IMR-90 (cell line): ENCODE measurements around the gene TEX2. TPM values are rescaled to one million over a fixed set of nuclear protein-coding genes. Genes with fewer than 3 reads are reported as not detected.
A peak's percentile ranks its signal among the peaks of the same experiment; 100 is the strongest.

ENCODE experiments used
- ATAC-seq: fragments of 200-7000 bp; cut with Tn5 transposase; 2 replicates; pipeline ENCODE4 v1.9.1; 2020; ENCODE audit warnings: low read depth, mild to moderate bottlenecking, moderate library complexity
- BruUV-seq: library from RNA; stranded (reverse); fragments of 400-500 nt; replicated peaks from 2 replicates; lab custom pipeline; 2021; lab: Mats Ljungman, UMichigan
- CTCF ChIA-PET: fragments of 300-600 bp; formaldehyde crosslinking; extraction: SDS; loops from one replicate; lab custom pipeline; 2021; ENCODE audit warnings: antibody characterized with exemption; lab: Yijun Ruan, JAX
- POLR2A ChIA-PET: fragments of 300-600 bp; sonication (Branson Sonifier 250); formaldehyde crosslinking; loops from one replicate; lab custom pipeline; 2022; ENCODE audit warnings: antibody characterized with exemption; ENCODE audit not compliant: unreplicated experiment; lab: Charles Lee
- DNase-seq: peaks from one replicate; pipeline ENCODE4 v3.0.0; 2013
- H2AFZ ChIP-seq: replicated peaks from 2 replicates; pipeline ENCODE3; 2013; ENCODE audit warnings: low read length, mild to moderate bottlenecking; ENCODE audit not compliant: poor library complexity
- H2AK5ac ChIP-seq: 2 replicates; pipeline ENCODE4 v1.6.1; 2013; ENCODE audit warnings: low read depth, low read length, inconsistent platforms
- H2AK9ac ChIP-seq: replicated peaks from 2 replicates; pipeline ENCODE3; 2013; ENCODE audit warnings: mild to moderate bottlenecking, low read depth, low read length, moderate library complexity; ENCODE audit not compliant: poor library complexity
- H2BK120ac ChIP-seq: 2 replicates; pipeline ENCODE4 v1.6.1; 2013; ENCODE audit warnings: low read depth, low read length, inconsistent platforms
- H2BK15ac ChIP-seq: 3 replicates; pipeline ENCODE4 v1.6.1; 2013; ENCODE audit warnings: low read depth, low read length, inconsistent platforms
- H2BK20ac ChIP-seq: 2 replicates; pipeline ENCODE4 v1.6.1; 2013; ENCODE audit warnings: low read depth, mild to moderate bottlenecking, inconsistent platforms, low read length, moderate library complexity
- H2BK5ac ChIP-seq: 2 replicates; pipeline ENCODE4 v1.6.1; 2013; ENCODE audit warnings: mild to moderate bottlenecking, low read depth, low read length, inconsistent platforms; ENCODE audit not compliant: poor library complexity, severe bottlenecking
- H3K14ac ChIP-seq: replicated peaks from 2 replicates; pipeline ENCODE4 v1.6.1; 2013; ENCODE audit warnings: low read depth, low read length, inconsistent platforms
- H3K18ac ChIP-seq: 2 replicates; pipeline ENCODE4 v1.6.1; 2013; ENCODE audit warnings: low read depth, low read length, control low read depth
- H3K23ac ChIP-seq: 2 replicates; pipeline ENCODE4 v1.6.1; 2013; ENCODE audit warnings: low read depth, low read length, inconsistent platforms
- H3K27ac ChIP-seq: 2 replicates; pipeline ENCODE4 v1.5.1; 2013; ENCODE audit warnings: mild to moderate bottlenecking, control low read depth, low read length; ENCODE audit not compliant: insufficient read depth
- H3K27me3 ChIP-seq: 2 replicates; pipeline ENCODE4 v1.6.1; 2013; ENCODE audit warnings: low read length; ENCODE audit not compliant: control insufficient read depth, insufficient read depth
- H3K36me3 ChIP-seq: 2 replicates; pipeline ENCODE4 v1.6.1; 2013; ENCODE audit warnings: low read length, mixed read lengths; ENCODE audit not compliant: control insufficient read depth, insufficient read depth
- H3K4ac ChIP-seq: 2 replicates; pipeline ENCODE4 v1.6.1; 2013; ENCODE audit warnings: low read depth, low read length, inconsistent platforms
- H3K4me1 ChIP-seq: 2 replicates; pipeline ENCODE4 v1.6.1; 2013; ENCODE audit warnings: low read length, mixed read lengths; ENCODE audit not compliant: control insufficient read depth, insufficient read depth
- H3K4me2 ChIP-seq: 2 replicates; pipeline ENCODE4 v1.6.1; 2013; ENCODE audit warnings: low read depth, mild to moderate bottlenecking, control low read depth, low read length, moderate library complexity
- H3K4me3 ChIP-seq: 2 replicates; pipeline ENCODE4 v1.5.1; 2013; ENCODE audit warnings: low read depth, mild to moderate bottlenecking, control low read depth, low read length, moderate library complexity; ENCODE audit not compliant: insufficient read depth
- H3K56ac ChIP-seq: 2 replicates; pipeline ENCODE4 v1.6.1; 2013; ENCODE audit warnings: low read length, inconsistent platforms; ENCODE audit not compliant: insufficient read depth; ENCODE audit errors: extremely low read depth
- H3K79me1 ChIP-seq, 2 experiments: 2 replicates each; pipeline ENCODE4 v1.6.1; 2013; ENCODE audit warnings: low read length in 2 of 2, inconsistent platforms in 1 of 2, low read depth in 1 of 2
- H3K9ac ChIP-seq: 2 replicates; pipeline ENCODE4 v1.6.1; 2013; ENCODE audit warnings: low read depth, low read length, control low read depth
- H3K9me1 ChIP-seq: 2 replicates; pipeline ENCODE4 v1.6.1; 2013; ENCODE audit warnings: low read length, inconsistent platforms; ENCODE audit not compliant: insufficient read depth
- H3K9me3 ChIP-seq: 2 replicates; pipeline ENCODE4 v1.6.1; 2013; ENCODE audit warnings: low read length; ENCODE audit not compliant: control insufficient read depth, insufficient read depth
- H4K20me1 ChIP-seq: 2 replicates; pipeline ENCODE4 v1.6.1; 2013; ENCODE audit warnings: low read length, inconsistent platforms; ENCODE audit not compliant: insufficient read depth
- H4K5ac ChIP-seq: 2 replicates; pipeline ENCODE4 v1.6.1; 2013; ENCODE audit warnings: mild to moderate bottlenecking, low read depth, low read length, control low read depth
- H4K8ac ChIP-seq, 2 experiments: 2 replicates each; pipeline ENCODE4 v1.6.1; 2013; ENCODE audit warnings: low read depth in 2 of 2, low read length in 2 of 2, control low read depth in 1 of 2, inconsistent platforms in 1 of 2
- H4K91ac ChIP-seq: 2 replicates; pipeline ENCODE4 v1.6.1; 2013; ENCODE audit warnings: low read depth, low read length, inconsistent platforms; ENCODE audit not compliant: insufficient read depth
- RAD21 ChIP-seq: IDR thresholded peaks from 2 replicates; pipeline ENCODE4 v1.6.1; 2012; ENCODE audit warnings: low read length, improper control_type of control experiment
- USF2 ChIP-seq: fragments of 150-350 bp; IDR thresholded peaks from 2 replicates; pipeline ENCODE4 v1.6.1; 2017; ENCODE audit warnings: mild to moderate bottlenecking, antibody characterized with exemption, low read length, low read depth
- WGBS, 2 experiments: methylation state at CpG; one replicate each; pipeline versions ENCODE4 v1.1.5 to v1.1.7; 2013; ENCODE audit warnings: missing lambda C conversion rate in 2 of 2; ENCODE audit not compliant: insufficient read length in 1 of 2; ENCODE audit errors: extremely low coverage in 2 of 2; 5-methylcytosine and 5-hydroxymethylcytosine counted together
- dilution Hi-C: fragments of 300-500 bp; cut with HindIII; formaldehyde crosslinking; loops from one replicate; pipeline ENCODE4 v1.14.3; 2018; ENCODE audit warnings: low sequenced_read_pairs; ENCODE audit not compliant: unreplicated experiment
- in situ Hi-C: fragments of 300-500 bp; cut with MboI; formaldehyde crosslinking; loops from 3 replicates; pipeline ENCODE4 v1.14.3; 2019; ENCODE audit warnings: low sequenced_read_pairs, inconsistent platforms, mixed read lengths
- intact Hi-C: fragments of 100-400 bp; cut with micrococcal nuclease; formaldehyde crosslinking; loops from 2 replicates; pipeline ENCODE4 v1.10.0; 2022
- polyA plus RNA-seq, 3 experiments: library from polyadenylated mRNA; depleted of rRNA; stranded (reverse); fragments of >200 nt; gene quantifications; 2 replicates each; pipeline ENCODE4 v1.2.3, GENCODE V29; 2012; ENCODE audit warnings: low replicate concordance in 1 of 3
- total RNA-seq: library from RNA; depleted of rRNA; stranded (reverse); fragments of >200 nt; gene quantifications from 2 replicates; pipeline ENCODE4 v1.2.3, GENCODE V29; 2012
- TF ChIP-seq, protein P1 (sequence below): conservative IDR thresholded peaks from 2 replicates; pipeline ENCODE4 v1.5.1; 2012; ENCODE audit warnings: mild to moderate bottlenecking, low read depth, low read length, improper control_type of control experiment

The TEX2 gene
- total and polyA plus RNA-seq, 2 of the 4 experiments (the other 2 are of a cell fraction): 18.2 to 21.9 TPM

- H2AFZ ChIP-seq: no peak overlapping the region
- H3K4me3 ChIP-seq: no peak overlapping the region
- ChIA-PET CTCF (no interaction called here), POLR2A (no interaction called here)
- no peak overlapping the region for H2AK5ac ChIP-seq
- no peak overlapping the region for H3K18ac ChIP-seq
- TF ChIP-seq USF2 (no peak), RAD21 (peak; percentile 10; the same call in 1 of the 2 replicates)
- TF ChIP-seq, protein P1, sequence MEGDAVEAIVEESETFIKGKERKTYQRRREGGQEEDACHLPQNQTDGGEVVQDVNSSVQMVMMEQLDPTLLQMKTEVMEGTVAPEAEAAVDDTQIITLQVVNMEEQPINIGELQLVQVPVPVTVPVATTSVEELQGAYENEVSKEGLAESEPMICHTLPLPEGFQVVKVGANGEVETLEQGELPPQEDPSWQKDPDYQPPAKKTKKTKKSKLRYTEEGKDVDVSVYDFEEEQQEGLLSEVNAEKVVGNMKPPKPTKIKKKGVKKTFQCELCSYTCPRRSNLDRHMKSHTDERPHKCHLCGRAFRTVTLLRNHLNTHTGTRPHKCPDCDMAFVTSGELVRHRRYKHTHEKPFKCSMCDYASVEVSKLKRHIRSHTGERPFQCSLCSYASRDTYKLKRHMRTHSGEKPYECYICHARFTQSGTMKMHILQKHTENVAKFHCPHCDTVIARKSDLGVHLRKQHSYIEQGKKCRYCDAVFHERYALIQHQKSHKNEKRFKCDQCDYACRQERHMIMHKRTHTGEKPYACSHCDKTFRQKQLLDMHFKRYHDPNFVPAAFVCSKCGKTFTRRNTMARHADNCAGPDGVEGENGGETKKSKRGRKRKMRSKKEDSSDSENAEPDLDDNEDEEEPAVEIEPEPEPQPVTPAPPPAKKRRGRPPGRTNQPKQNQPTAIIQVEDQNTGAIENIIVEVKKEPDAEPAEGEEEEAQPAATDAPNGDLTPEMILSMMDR: 0 out of 2 replicates have a peak, but pooled peaks have one; percentile 7
- H2BK20ac ChIP-seq: no peak overlapping the region
- no peaks in the 10 kb centered on the region for H3K27me3 ChIP-seq
- peaks cover 5% of the 10 kb centered on the region; the same call in 1 of the 2 replicates for H3K9me1 ChIP-seq
- in situ Hi-C loops (no loop called here), dilution Hi-C loops (no loop called here), intact Hi-C loops (no loop called here)
- no peak for DNase-seq
- ATAC-seq: peak; percentile 28; the same call in 1 of the 2 replicates
- no peak overlapping the region for H2BK120ac ChIP-seq
- H3K14ac ChIP-seq: no peak overlapping the region
- WGBS, 2 experiments: 100% methylated on average over 1 of the region's 9 CpGs; no CpG with 5 or more reads in 1 of the 2 experiments
- H3K9ac ChIP-seq: no peak overlapping the region
- no peak overlapping the region for H4K91ac ChIP-seq
- no peak overlapping the region for H3K56ac ChIP-seq
- no peaks in the 10 kb centered on the region for H4K20me1 ChIP-seq
- 0 out of 2 replicates have a peak, but pooled peaks cover 5% of the 10 kb centered on the region for H3K36me3 ChIP-seq
- H4K8ac ChIP-seq: no peak overlapping the region
- no peaks in the 10 kb centered on the region for H3K9me3 ChIP-seq
- no peak overlapping the region for H3K23ac ChIP-seq
- H3K4me2 ChIP-seq: no peak overlapping the region
- no peak overlapping the region for H3K27ac ChIP-seq
- no peak overlapping the region for H2BK15ac ChIP-seq
- H3K79me1 ChIP-seq: no peaks in the 10 kb centered on the region
- H3K4ac ChIP-seq: no peak overlapping the region
- peaks cover 15% of the 10 kb centered on the region for H3K4me1 ChIP-seq
- no TSS peak for BruUV-seq
- no peak overlapping the region for H2AK9ac ChIP-seq
- no peak overlapping the region for H4K5ac ChIP-seq
- H2BK5ac ChIP-seq: no peak overlapping the region
Measured at GRCh38 chr17:64154717-64155116, 108.3 kb downstream of the TEX2 start.
